NCI-H1048 (cell line): ENCODE measurements around the gene LGALS8.

ENCODE experiments used
- DNase-seq: peaks from one replicate; lab custom pipeline; 2025; lab: John Stamatoyannopoulos, UW

LGALS8 gene

DNA sequence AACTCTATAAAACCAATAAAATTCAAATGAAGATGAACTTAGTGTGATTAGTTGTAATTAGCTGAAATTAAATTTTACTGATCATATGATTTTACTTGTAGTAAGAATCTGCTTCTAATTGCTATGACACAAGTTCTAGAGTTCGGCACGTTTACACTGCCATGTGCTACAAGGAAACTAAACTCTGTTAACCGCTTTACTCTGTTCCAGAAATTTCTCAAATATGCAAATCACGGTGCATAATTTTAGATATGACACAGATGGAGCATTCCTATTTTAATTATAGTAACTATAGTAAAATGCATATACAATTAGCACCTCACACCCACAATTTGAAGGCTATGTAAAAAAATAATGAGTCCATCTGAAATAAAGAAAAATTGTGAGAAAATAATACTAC is 65.7 kb downstream of the LGALS8 start:
- DNase-seq = no peak

DNA sequence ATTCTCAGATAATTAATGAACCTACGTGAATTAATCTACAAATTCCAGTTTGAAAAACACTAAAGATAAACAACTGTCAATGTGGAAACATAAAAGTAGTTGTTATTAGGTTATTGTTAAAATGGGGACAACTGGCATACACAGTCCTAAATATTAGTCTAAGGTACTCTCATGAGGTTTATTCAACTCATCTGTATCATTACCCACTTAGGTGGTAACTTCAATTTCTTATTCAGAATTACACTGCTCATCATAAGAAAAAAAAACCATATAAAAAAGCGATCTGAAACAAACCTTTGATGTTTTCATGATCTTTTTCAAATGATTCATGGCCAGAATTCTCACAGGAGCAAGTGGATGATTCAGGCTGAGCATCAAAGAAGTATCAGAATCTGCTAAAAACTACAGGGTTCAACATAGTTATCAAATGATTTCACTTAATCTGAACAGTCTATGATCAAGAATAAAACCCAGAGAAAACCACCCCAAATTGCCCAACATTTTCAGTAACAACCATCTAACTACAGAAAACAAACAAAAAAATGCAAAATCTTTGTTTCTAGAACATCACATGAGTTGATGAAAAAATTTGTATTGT is 66.9 kb downstream of the LGALS8 start:
- DNase-seq = no peak

DNA sequence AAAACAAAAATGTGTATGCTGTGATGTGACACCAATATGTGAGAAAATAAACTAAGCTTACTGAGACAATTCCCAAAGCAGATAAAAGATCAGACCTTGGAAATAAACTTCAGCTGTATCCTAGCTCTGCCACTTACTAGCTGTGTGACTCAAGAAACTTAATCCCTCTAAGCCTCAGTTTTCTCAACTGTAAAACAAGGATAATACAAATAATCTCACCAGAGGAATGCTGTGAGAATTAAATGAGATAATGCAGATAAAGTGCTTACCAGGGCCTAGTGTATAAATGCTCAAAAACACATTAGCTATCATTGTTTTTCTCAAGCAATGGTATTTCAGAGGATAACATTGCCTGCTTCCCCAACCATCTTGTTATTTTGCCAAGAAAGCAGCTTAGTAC is 78.4 kb downstream of the LGALS8 start:
- DNase-seq = no peak
